ENCODE measurements around the gene ARFRP1.

DNA sequence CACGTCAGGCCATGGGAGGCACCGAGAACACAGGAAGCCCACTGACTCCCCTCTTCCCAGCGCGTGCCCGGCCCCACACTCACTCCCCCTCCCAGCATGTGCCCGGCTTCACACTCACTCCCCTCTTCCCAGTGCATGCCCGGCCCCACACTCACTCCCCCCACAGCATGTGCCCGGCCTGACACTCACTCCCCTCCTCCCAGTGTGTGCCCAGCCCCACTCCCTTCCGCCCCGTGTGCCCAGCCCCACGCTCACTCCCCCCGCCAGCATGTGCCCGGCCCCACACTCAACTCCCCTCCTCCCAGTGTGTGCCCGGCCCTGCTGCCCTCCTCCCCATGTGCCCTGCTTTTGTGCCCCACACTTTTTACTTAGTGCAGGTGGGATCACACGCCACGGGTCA, 39.9 kb downstream of the ARFRP1 start:
- no peak for TF ChIP-seq POLR2A (IDR thresholded peaks at IDR 0.05)
- TF ChIP-seq, protein P1, sequence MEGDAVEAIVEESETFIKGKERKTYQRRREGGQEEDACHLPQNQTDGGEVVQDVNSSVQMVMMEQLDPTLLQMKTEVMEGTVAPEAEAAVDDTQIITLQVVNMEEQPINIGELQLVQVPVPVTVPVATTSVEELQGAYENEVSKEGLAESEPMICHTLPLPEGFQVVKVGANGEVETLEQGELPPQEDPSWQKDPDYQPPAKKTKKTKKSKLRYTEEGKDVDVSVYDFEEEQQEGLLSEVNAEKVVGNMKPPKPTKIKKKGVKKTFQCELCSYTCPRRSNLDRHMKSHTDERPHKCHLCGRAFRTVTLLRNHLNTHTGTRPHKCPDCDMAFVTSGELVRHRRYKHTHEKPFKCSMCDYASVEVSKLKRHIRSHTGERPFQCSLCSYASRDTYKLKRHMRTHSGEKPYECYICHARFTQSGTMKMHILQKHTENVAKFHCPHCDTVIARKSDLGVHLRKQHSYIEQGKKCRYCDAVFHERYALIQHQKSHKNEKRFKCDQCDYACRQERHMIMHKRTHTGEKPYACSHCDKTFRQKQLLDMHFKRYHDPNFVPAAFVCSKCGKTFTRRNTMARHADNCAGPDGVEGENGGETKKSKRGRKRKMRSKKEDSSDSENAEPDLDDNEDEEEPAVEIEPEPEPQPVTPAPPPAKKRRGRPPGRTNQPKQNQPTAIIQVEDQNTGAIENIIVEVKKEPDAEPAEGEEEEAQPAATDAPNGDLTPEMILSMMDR (IDR thresholded peaks at IDR 0.05) = no peak
